Measurements from ENCODE around the gene MTHFD2L. TPM values are rescaled to one million over a fixed set of nuclear protein-coding genes. Genes with fewer than 3 reads are reported as not detected.

The MTHFD2L gene
- polyA plus RNA-seq, 1 donor from 2014 or later: 43.5 TPM

DNA sequence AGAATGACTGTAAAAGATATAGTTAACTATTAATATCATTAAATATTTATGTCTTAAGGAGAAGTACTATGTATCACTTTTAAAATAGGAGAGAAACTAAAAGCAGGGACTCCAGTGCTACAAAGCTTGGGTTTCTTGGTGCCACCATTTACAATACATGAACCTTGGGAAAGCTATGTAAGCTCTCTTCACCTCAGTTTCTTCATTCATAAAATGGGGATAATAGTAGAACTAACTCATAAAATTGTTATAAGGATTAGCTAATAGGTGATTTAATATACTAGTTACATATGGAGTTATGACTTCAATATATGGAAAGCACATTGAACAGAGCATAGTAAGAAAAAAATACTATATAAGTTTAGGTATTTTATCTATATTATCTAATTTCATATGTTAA lies 174.0 kb downstream of the MTHFD2L start:
- H3K27ac ChIP-seq (ENCODE audit: low read length): no peak overlapping the region

DNA sequence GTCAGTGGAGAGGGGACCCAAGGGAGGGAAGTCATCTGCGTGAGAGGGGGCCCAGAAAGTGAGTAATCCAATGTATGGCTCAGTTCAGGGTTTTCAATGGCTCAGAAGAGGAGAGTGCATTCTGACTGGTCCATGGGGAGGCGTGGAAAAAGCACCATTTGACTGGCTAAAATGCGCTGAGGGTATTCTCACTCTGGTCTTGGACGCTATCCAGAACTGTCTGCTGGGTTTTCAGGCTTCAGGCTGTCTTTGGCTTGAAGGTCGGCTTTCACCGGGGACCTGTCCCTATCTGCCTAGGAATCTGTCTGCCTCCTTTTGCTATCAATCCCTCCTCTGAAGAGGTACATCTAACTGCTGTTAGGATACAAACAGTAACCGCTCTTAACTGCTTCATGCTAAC lies 176.7 kb downstream of the MTHFD2L start:
- Histone ChIP-seq H3F3A (ENCODE audit: insufficient read depth, low read length, poor library complexity, severe bottlenecking) (no peaks in the 10 kb centered on the region), H3K9me3 (ENCODE audit: low read length) (no peaks in the 10 kb centered on the region), H3K79me2 (replicated peaks; ENCODE audit: insufficient read depth, low read length) (no peaks in the 10 kb centered on the region), H4K20me1 (ENCODE audit: insufficient read depth) (no peaks in the 10 kb centered on the region), H3K4me3 (ENCODE audit: low read length) (no peak overlapping the region), H3K36me3 (ENCODE audit: insufficient read depth, low read length) (no peaks in the 10 kb centered on the region), H3K9ac (ENCODE audit: low read length) (no peak overlapping the region), H3K4me2 (ENCODE audit: low read length) (no peak overlapping the region), H2AFZ (ENCODE audit: low read depth, low read length) (no peak overlapping the region), H3K27me3 (ENCODE audit: insufficient read depth, low read depth, low read length) (no peaks in the 10 kb centered on the region), H3K27ac (ENCODE audit: low read length) (no peak overlapping the region), H3K9me2 (ENCODE audit: insufficient read depth, low read length) (no peaks in the 10 kb centered on the region)
- TF ChIP-seq, protein P1, sequence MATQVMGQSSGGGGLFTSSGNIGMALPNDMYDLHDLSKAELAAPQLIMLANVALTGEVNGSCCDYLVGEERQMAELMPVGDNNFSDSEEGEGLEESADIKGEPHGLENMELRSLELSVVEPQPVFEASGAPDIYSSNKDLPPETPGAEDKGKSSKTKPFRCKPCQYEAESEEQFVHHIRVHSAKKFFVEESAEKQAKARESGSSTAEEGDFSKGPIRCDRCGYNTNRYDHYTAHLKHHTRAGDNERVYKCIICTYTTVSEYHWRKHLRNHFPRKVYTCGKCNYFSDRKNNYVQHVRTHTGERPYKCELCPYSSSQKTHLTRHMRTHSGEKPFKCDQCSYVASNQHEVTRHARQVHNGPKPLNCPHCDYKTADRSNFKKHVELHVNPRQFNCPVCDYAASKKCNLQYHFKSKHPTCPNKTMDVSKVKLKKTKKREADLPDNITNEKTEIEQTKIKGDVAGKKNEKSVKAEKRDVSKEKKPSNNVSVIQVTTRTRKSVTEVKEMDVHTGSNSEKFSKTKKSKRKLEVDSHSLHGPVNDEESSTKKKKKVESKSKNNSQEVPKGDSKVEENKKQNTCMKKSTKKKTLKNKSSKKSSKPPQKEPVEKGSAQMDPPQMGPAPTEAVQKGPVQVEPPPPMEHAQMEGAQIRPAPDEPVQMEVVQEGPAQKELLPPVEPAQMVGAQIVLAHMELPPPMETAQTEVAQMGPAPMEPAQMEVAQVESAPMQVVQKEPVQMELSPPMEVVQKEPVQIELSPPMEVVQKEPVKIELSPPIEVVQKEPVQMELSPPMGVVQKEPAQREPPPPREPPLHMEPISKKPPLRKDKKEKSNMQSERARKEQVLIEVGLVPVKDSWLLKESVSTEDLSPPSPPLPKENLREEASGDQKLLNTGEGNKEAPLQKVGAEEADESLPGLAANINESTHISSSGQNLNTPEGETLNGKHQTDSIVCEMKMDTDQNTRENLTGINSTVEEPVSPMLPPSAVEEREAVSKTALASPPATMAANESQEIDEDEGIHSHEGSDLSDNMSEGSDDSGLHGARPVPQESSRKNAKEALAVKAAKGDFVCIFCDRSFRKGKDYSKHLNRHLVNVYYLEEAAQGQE (IDR thresholded peaks at IDR 0.05; ENCODE audit: borderline replicate concordance): no peak
- TF ChIP-seq EZH2 (IDR thresholded peaks at IDR 0.05; ENCODE audit: borderline replicate concordance, insufficient read depth, low read length, poor library complexity, severe bottlenecking) (no peak), TAF1 (IDR thresholded peaks at IDR 0.05; ENCODE audit: low read depth) (no peak), EP300 (conservative IDR thresholded peaks at IDR 0.05; ENCODE audit: poor library complexity, severe bottlenecking) (no peak), POLR2AphosphoS5 (IDR thresholded peaks at IDR 0.05) (no peak), RAD21 (conservative IDR thresholded peaks at IDR 0.05) (no peak), SMC3 (conservative IDR thresholded peaks at IDR 0.05; ENCODE audit: poor library complexity) (no peak), MXI1 (conservative IDR thresholded peaks at IDR 0.05; ENCODE audit: poor library complexity, severe bottlenecking) (no peak)
- TF ChIP-seq, protein P2, sequence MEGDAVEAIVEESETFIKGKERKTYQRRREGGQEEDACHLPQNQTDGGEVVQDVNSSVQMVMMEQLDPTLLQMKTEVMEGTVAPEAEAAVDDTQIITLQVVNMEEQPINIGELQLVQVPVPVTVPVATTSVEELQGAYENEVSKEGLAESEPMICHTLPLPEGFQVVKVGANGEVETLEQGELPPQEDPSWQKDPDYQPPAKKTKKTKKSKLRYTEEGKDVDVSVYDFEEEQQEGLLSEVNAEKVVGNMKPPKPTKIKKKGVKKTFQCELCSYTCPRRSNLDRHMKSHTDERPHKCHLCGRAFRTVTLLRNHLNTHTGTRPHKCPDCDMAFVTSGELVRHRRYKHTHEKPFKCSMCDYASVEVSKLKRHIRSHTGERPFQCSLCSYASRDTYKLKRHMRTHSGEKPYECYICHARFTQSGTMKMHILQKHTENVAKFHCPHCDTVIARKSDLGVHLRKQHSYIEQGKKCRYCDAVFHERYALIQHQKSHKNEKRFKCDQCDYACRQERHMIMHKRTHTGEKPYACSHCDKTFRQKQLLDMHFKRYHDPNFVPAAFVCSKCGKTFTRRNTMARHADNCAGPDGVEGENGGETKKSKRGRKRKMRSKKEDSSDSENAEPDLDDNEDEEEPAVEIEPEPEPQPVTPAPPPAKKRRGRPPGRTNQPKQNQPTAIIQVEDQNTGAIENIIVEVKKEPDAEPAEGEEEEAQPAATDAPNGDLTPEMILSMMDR (IDR thresholded peaks at IDR 0.05; ENCODE audit: poor library complexity, severe bottlenecking): no peak

More for the DNA sequence above, 174.0 kb downstream of the MTHFD2L start:
- no peak overlapping the region for H3K4me3 ChIP-seq (ENCODE audit: low read length)
- no peaks in the 10 kb centered on the region for H3F3A ChIP-seq (ENCODE audit: insufficient read depth, low read length, poor library complexity, severe bottlenecking)
- no peaks in the 10 kb centered on the region for H3K27me3 ChIP-seq (ENCODE audit: insufficient read depth, low read depth, low read length)
- H3K4me2 ChIP-seq (ENCODE audit: low read length): no peak overlapping the region
- no peak overlapping the region for H3K9ac ChIP-seq (ENCODE audit: low read length)
- H3K36me3 ChIP-seq (ENCODE audit: insufficient read depth, low read length): no peaks in the 10 kb centered on the region
- H4K20me1 ChIP-seq (ENCODE audit: insufficient read depth): no peaks in the 10 kb centered on the region
- no peaks in the 10 kb centered on the region for H3K9me2 ChIP-seq (ENCODE audit: insufficient read depth, low read length)
- no peaks in the 10 kb centered on the region for H3K9me3 ChIP-seq (ENCODE audit: low read length)
- H2AFZ ChIP-seq (ENCODE audit: low read depth, low read length): no peak overlapping the region
- TF ChIP-seq MXI1 (conservative IDR thresholded peaks at IDR 0.05; ENCODE audit: poor library complexity, severe bottlenecking): no peak
- TF ChIP-seq EP300 (conservative IDR thresholded peaks at IDR 0.05; ENCODE audit: poor library complexity, severe bottlenecking): no peak
- TF ChIP-seq POLR2AphosphoS5 (IDR thresholded peaks at IDR 0.05): no peak
- TF ChIP-seq, protein P2 (IDR thresholded peaks at IDR 0.05; ENCODE audit: poor library complexity, severe bottlenecking): no peak
- TF ChIP-seq SMC3 (conservative IDR thresholded peaks at IDR 0.05; ENCODE audit: poor library complexity): no peak
- H3K79me2 ChIP-seq (replicated peaks; ENCODE audit: insufficient read depth, low read length): no peaks in the 10 kb centered on the region

Measured in neural cell (in vitro differentiated cells).